Endodermal cell (in vitro differentiated cells): ENCODE data around the gene DPP6. TPM values are rescaled to one million over a fixed set of nuclear protein-coding genes. Genes with fewer than 3 reads are reported as not detected.

Source experiments
- DNase-seq: peaks from one replicate; pipeline ENCODE4 v3.0.0-alpha.2; 2017
- H3K27ac ChIP-seq: 2 replicates; pipeline ENCODE4 v1.5.1; 2013; ENCODE audit warnings: mild to moderate bottlenecking, low read depth, low read length, moderate library complexity
- H3K27me3 ChIP-seq: 2 replicates; pipeline ENCODE4 v1.6.1; 2013; ENCODE audit warnings: mild to moderate bottlenecking, low read length, moderate library complexity; ENCODE audit not compliant: insufficient read depth, control insufficient read depth, poor library complexity, severe bottlenecking
- H3K36me3 ChIP-seq: 2 replicates; pipeline ENCODE4 v1.7.0; 2013; ENCODE audit warnings: mild to moderate bottlenecking, low read length, moderate library complexity; ENCODE audit not compliant: control insufficient read depth, insufficient read depth
- H3K4me1 ChIP-seq: one replicate; pipeline ENCODE4 v1.7.0; 2013; ENCODE audit warnings: low read length; ENCODE audit not compliant: control insufficient read depth, insufficient read depth
- H3K4me3 ChIP-seq: 2 replicates; pipeline ENCODE4 v1.5.1; 2013; ENCODE audit warnings: mild to moderate bottlenecking, low read length, moderate library complexity
- H3K9ac ChIP-seq: 2 replicates; pipeline ENCODE4 v1.6.1; 2013; ENCODE audit warnings: mild to moderate bottlenecking, low read length, moderate library complexity; ENCODE audit not compliant: poor library complexity, severe bottlenecking; ENCODE audit errors: extremely low read depth
- H3K9me3 ChIP-seq: 2 replicates; pipeline ENCODE4 v1.6.1; 2013; ENCODE audit warnings: mild to moderate bottlenecking, low read length, moderate library complexity; ENCODE audit not compliant: control insufficient read depth
- H3K27ac Mint-ChIP-seq: 2 replicates; pipeline ENCODE4 v1.8.0; 2020; ENCODE audit warnings: mixed read lengths
- H3K27me3 Mint-ChIP-seq: 2 replicates; pipeline ENCODE4 v1.8.0; 2021; ENCODE audit warnings: mild to moderate bottlenecking, mixed read lengths; ENCODE audit not compliant: insufficient read depth
- H3K36me3 Mint-ChIP-seq: 2 replicates; pipeline ENCODE4 v1.8.0; 2020; ENCODE audit warnings: low read depth, mixed read lengths
- H3K4me1 Mint-ChIP-seq: 2 replicates; pipeline ENCODE4 v1.8.0; 2020; ENCODE audit warnings: mixed read lengths
- H3K4me3 Mint-ChIP-seq: 2 replicates; pipeline ENCODE4 v1.8.0; 2020; ENCODE audit warnings: mild to moderate bottlenecking, moderate library complexity, mixed read lengths
- H3K9me3 Mint-ChIP-seq: 2 replicates; pipeline ENCODE4 v1.8.0; 2020; ENCODE audit warnings: mild to moderate bottlenecking, mixed read lengths
- WGBS, 2 experiments: methylation state at CpG; one replicate each; pipeline versions ENCODE4 v1.1.5 to v1.1.7; 2013; ENCODE audit warnings: missing lambda C conversion rate in 2 of 2, mixed read lengths in 1 of 2; ENCODE audit not compliant: insufficient coverage in 1 of 2, insufficient read length in 1 of 2; 5-methylcytosine and 5-hydroxymethylcytosine counted together
- total RNA-seq, 2 donors: library from RNA; stranded (reverse); fragmentation: NEBNext Ultra II Directional in 1 of 2; extraction: Animal tissue kit (Norgen Biotek cat#: 25700) in 1 of 2; gene quantifications; 2 replicates in 1 of 2; 3 replicates in 1 of 2; pipeline ENCODE4 v1.2.1, GENCODE V29; 2021
- TF ChIP-seq, protein P1 (sequence below): fragments of 200-600 bp; sonication (generic); conservative IDR thresholded peaks from 2 replicates; pipeline ENCODE4 v1.5.0; 2021; ENCODE audit warnings: antibody characterized with exemption, mild to moderate bottlenecking

The DPP6 gene
- total RNA-seq, 2 donors from 2014 or later: 1.7 to 3.0 TPM

DNA sequence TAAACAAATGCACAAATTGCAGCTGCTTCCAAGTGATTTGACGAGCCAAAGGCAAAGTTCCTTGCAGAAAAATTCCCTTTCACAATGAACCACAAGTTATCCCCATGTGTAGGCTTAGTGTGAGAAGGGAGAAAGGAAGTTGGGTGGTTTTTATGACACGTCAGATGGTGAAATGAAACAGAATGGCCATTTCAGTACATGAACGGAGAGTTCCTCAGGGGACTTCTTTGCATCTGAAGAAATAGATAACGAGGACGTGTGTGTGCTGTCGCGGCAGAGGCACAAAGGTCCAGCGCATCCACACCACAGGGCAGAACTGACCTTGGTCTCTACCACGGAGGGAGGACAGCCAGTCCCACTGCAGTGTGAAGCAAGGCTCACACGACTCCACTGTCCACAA lies 814.9 kb downstream of the DPP6 start:
- 92 to 94% methylated on average over 10 of the region's 10 CpGs for WGBS, 2 experiments
- Mint-ChIP-seq H3K27me3 (peaks cover 47% of the 10 kb centered on the region), H3K9me3 (no peaks in the 10 kb centered on the region), H3K36me3 (no peaks in the 10 kb centered on the region), H3K4me1 (peaks cover 19% of the 10 kb centered on the region), H3K4me3 (no peak overlapping the region), H3K27ac (no peak overlapping the region)
- no peaks in the 10 kb centered on the region for H3K9me3 ChIP-seq
- no peak overlapping the region for H3K4me3 ChIP-seq
- DNase-seq: no peak
- no peak overlapping the region for H3K27ac ChIP-seq
- H3K4me1 ChIP-seq: peaks cover 6% of the 10 kb centered on the region
- peaks cover 40% of the 10 kb centered on the region for H3K27me3 ChIP-seq
- H3K9ac ChIP-seq: no peak overlapping the region
- no peaks in the 10 kb centered on the region for H3K36me3 ChIP-seq
- TF ChIP-seq, protein P1, sequence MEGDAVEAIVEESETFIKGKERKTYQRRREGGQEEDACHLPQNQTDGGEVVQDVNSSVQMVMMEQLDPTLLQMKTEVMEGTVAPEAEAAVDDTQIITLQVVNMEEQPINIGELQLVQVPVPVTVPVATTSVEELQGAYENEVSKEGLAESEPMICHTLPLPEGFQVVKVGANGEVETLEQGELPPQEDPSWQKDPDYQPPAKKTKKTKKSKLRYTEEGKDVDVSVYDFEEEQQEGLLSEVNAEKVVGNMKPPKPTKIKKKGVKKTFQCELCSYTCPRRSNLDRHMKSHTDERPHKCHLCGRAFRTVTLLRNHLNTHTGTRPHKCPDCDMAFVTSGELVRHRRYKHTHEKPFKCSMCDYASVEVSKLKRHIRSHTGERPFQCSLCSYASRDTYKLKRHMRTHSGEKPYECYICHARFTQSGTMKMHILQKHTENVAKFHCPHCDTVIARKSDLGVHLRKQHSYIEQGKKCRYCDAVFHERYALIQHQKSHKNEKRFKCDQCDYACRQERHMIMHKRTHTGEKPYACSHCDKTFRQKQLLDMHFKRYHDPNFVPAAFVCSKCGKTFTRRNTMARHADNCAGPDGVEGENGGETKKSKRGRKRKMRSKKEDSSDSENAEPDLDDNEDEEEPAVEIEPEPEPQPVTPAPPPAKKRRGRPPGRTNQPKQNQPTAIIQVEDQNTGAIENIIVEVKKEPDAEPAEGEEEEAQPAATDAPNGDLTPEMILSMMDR: no peak

DNA sequence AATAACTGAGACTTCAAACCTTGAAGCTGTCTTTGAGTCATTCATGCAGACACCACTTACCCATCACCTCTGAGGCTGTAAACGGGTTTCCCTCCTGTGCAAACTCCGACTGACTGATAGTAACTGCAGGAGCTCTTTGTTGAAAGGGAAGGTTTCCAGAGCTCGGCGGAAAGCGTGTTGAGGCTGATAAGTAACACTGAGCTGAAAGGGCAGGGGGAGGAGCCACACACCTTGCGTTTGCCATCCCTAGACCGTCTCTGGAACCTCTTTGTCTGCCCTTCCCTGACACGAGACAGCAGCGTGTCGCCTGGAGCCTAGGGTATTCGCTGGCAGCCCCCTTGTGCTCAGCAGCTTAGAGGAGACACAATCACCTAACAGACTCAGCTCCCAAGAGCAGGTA lies 816.7 kb downstream of the DPP6 start:
- Histone ChIP-seq H3K9ac (no peak overlapping the region), H3K27me3 (peaks cover 40% of the 10 kb centered on the region), H3K27ac (no peak overlapping the region), H3K4me3 (no peak overlapping the region), H3K9me3 (no peaks in the 10 kb centered on the region), H3K36me3 (no peaks in the 10 kb centered on the region), H3K4me1 (peaks cover 6% of the 10 kb centered on the region)
- peaks cover 43% of the 10 kb centered on the region for H3K27me3 Mint-ChIP-seq
- no peaks in the 10 kb centered on the region for H3K36me3 Mint-ChIP-seq
- DNase-seq: peak; percentile 88
- H3K27ac Mint-ChIP-seq: no peak overlapping the region
- H3K4me1 Mint-ChIP-seq: peaks cover 20% of the 10 kb centered on the region
- WGBS, 2 experiments: 0 to 25% methylated on average over 3 to 11 of the region's 11 CpGs
- no peak overlapping the region for H3K4me3 Mint-ChIP-seq
- TF ChIP-seq, protein P1: no peak
- no peaks in the 10 kb centered on the region for H3K9me3 Mint-ChIP-seq

DNA sequence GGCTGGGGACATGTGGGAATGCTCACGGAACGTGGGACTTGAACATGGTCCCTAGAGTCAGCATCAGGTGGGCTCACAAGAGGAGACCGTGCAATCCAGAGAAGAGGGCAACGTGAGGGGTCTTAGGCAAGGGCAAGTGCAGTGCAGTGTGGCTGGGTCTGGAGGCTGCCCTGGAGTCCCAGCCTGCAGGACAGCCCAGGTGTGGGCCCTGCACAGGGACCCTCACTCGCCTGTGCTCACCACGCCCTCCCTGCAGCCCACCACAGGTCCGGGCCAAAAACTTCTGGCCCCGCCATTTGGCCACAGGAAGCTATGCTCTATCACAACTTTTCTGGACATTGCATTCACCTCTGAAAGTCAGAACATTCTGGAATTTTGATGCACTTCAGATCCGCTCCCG lies 817.2 kb downstream of the DPP6 start:
- Histone ChIP-seq H3K4me1 (peaks cover 6% of the 10 kb centered on the region), H3K27ac (no peak overlapping the region), H3K27me3 (peaks cover 40% of the 10 kb centered on the region), H3K4me3 (no peak overlapping the region), H3K36me3 (no peaks in the 10 kb centered on the region), H3K9ac (no peak overlapping the region), H3K9me3 (no peaks in the 10 kb centered on the region)
- Mint-ChIP-seq H3K4me1 (peaks cover 24% of the 10 kb centered on the region), H3K36me3 (no peaks in the 10 kb centered on the region), H3K27me3 (peaks cover 43% of the 10 kb centered on the region), H3K27ac (no peak overlapping the region), H3K9me3 (no peaks in the 10 kb centered on the region), H3K4me3 (no peak overlapping the region)
- DNase-seq: no peak
- TF ChIP-seq, protein P1: no peak
- WGBS, 2 experiments: 89 to 93% methylated on average over 4 to 9 of the region's 10 CpGs
